NCI-H1105 treated with DMSO at 0.1 percent for 48 hours (cell line): ENCODE measurements around the gene RAPGEF4.

Experiments
- DNase-seq: peaks from one replicate; lab custom pipeline; 2025; lab: John Stamatoyannopoulos, UW

RAPGEF4 gene

GRCh38 chr2:173094731-173095130 lies 359.1 kb downstream of the RAPGEF4 start:
- no peak for DNase-seq

- DNase-seq: no peak
These were observed 359.7 kb downstream of the RAPGEF4 start for GRCh38 chr2:173095356-173095755.

GRCh38 chr2:173099271-173099670 lies 363.6 kb downstream of the RAPGEF4 start:
- no peak for DNase-seq

- DNase-seq: no peak
These were observed 364.2 kb downstream of the RAPGEF4 start for GRCh38 chr2:173099804-173100203.

- no peak for DNase-seq
These were observed 366.0 kb downstream of the RAPGEF4 start for GRCh38 chr2:173101687-173102086.
